ENCODE data around the gene U2AF1L4. TPM values are rescaled to one million over a fixed set of nuclear protein-coding genes. Genes with fewer than 3 reads are reported as not detected.

U2AF1L4 gene
- polyA plus RNA-seq, 1 donor from 2014 or later, result 57.0 TPM

- peaks cover 4% of the 10 kb centered on the region for H3K79me2 ChIP-seq (replicated peaks; ENCODE audit: insufficient read depth, low read length)
- H3K4me2 ChIP-seq (ENCODE audit: low read length), result no peak overlapping the region
- no peak overlapping the region for H3K4me3 ChIP-seq (ENCODE audit: low read length)
- H3K27ac ChIP-seq (ENCODE audit: low read length), result no peak overlapping the region
- H3F3A ChIP-seq (ENCODE audit: insufficient read depth, low read length, poor library complexity, severe bottlenecking), result no peaks in the 10 kb centered on the region
- H3K27me3 ChIP-seq (ENCODE audit: insufficient read depth, low read depth, low read length), result no peaks in the 10 kb centered on the region
- H4K20me1 ChIP-seq (ENCODE audit: insufficient read depth), result no peaks in the 10 kb centered on the region
- H3K36me3 ChIP-seq (ENCODE audit: insufficient read depth, low read length), result no peaks in the 10 kb centered on the region
- no peaks in the 10 kb centered on the region for H3K9me2 ChIP-seq (ENCODE audit: insufficient read depth, low read length)
- no peaks in the 10 kb centered on the region for H3K9me3 ChIP-seq (ENCODE audit: low read length)
- no peak overlapping the region for H3K9ac ChIP-seq (ENCODE audit: low read length)
- TF ChIP-seq TAF1 (IDR thresholded peaks at IDR 0.05; ENCODE audit: low read depth) (no peak), CTCF (IDR thresholded peaks at IDR 0.05; ENCODE audit: poor library complexity, severe bottlenecking) (no peak)
- no peak overlapping the region for H2AFZ ChIP-seq (ENCODE audit: low read depth, low read length)
Measured at GRCh38 chr19:35764432-35765315, 19.5 kb upstream of the U2AF1L4 start.

GRCh38 chr19:35760711-35761349 lies 15.6 kb upstream of the U2AF1L4 start:
- Histone ChIP-seq H2AFZ (ENCODE audit: low read depth, low read length) (no peak overlapping the region), H3K9me3 (ENCODE audit: low read length) (no peaks in the 10 kb centered on the region), H3K79me2 (replicated peaks; ENCODE audit: insufficient read depth, low read length) (peaks cover 15% of the 10 kb centered on the region)

More at GRCh38 chr19:35760711-35761349, 15.6 kb upstream of the U2AF1L4 start:
- Histone ChIP-seq H3K9ac (ENCODE audit: low read length) (no peak overlapping the region), H3K27ac (ENCODE audit: low read length) (no peak overlapping the region), H3K9me2 (ENCODE audit: insufficient read depth, low read length) (no peaks in the 10 kb centered on the region), H3K36me3 (ENCODE audit: insufficient read depth, low read length) (no peaks in the 10 kb centered on the region), H3K27me3 (ENCODE audit: insufficient read depth, low read depth, low read length) (no peaks in the 10 kb centered on the region), H3F3A (ENCODE audit: insufficient read depth, low read length, poor library complexity, severe bottlenecking) (no peaks in the 10 kb centered on the region), H4K20me1 (ENCODE audit: insufficient read depth) (no peaks in the 10 kb centered on the region), H3K4me3 (ENCODE audit: low read length) (no peak overlapping the region), H3K4me2 (ENCODE audit: low read length) (no peak overlapping the region)
- TF ChIP-seq POLR2AphosphoS5 (IDR thresholded peaks at IDR 0.05), result no peak
- no peak for TF ChIP-seq CTCF (IDR thresholded peaks at IDR 0.05; ENCODE audit: poor library complexity, severe bottlenecking)
- no peak for TF ChIP-seq EZH2 (IDR thresholded peaks at IDR 0.05; ENCODE audit: borderline replicate concordance, insufficient read depth, low read length, poor library complexity, severe bottlenecking)
- TF ChIP-seq MXI1 (conservative IDR thresholded peaks at IDR 0.05; ENCODE audit: poor library complexity, severe bottlenecking), result no peak
- no peak for TF ChIP-seq TAF1 (IDR thresholded peaks at IDR 0.05; ENCODE audit: low read depth)
- no peak for TF ChIP-seq REST (IDR thresholded peaks at IDR 0.05; ENCODE audit: borderline replicate concordance)
- TF ChIP-seq SMC3 (conservative IDR thresholded peaks at IDR 0.05; ENCODE audit: poor library complexity), result no peak
- no peak for TF ChIP-seq RAD21 (conservative IDR thresholded peaks at IDR 0.05)
- no peak for TF ChIP-seq EP300 (conservative IDR thresholded peaks at IDR 0.05; ENCODE audit: poor library complexity, severe bottlenecking)
